K562 (cell line): ENCODE results near the gene PPP1R10. TPM values are rescaled to one million over a fixed set of nuclear protein-coding genes. Genes with fewer than 3 reads are reported as not detected.

Experiments
- ARID3B ChIP-seq: fragments of 250-450 bp; sonication (Bioruptor Pico); IDR thresholded peaks from 2 replicates; pipeline ENCODE4 v1.4.0; 2020; ENCODE audit warnings: borderline replicate concordance
- ATF4 ChIP-seq: fragments of 450-650 bp; formaldehyde crosslinking; IDR thresholded peaks from 2 replicates; pipeline ENCODE4 v1.4.0; 2022; ENCODE audit warnings: mild to moderate bottlenecking, moderate library complexity
- CBFA2T3 ChIP-seq: fragments of 450-650 bp; IDR thresholded peaks from 2 replicates; pipeline ENCODE4 v1.6.1; 2017
- HDAC6 ChIP-seq: IDR thresholded peaks from 2 replicates; pipeline ENCODE4 v1.6.1; 2012; ENCODE audit warnings: low read depth, mild to moderate bottlenecking, control low read depth, inconsistent platforms, low read length, moderate library complexity
- HDAC8 ChIP-seq: fragments of 450-650 bp; IDR thresholded peaks from 2 replicates; pipeline ENCODE4 v1.6.1; 2016; ENCODE audit warnings: mild to moderate bottlenecking, missing genetic modification characterization, moderate library complexity, missing compliant biosample characterization
- KLF13 ChIP-seq: fragments of 450-650 bp; IDR thresholded peaks from 2 replicates; pipeline ENCODE4 v1.6.1; 2016; ENCODE audit warnings: missing genetic modification characterization, low read depth, mild to moderate bottlenecking, missing compliant biosample characterization, moderate library complexity, borderline replicate concordance
- MEIS2 ChIP-seq: fragments of 450-650 bp; IDR thresholded peaks from 2 replicates; pipeline ENCODE4 v1.6.1; 2014; ENCODE audit warnings: mild to moderate bottlenecking; ENCODE audit not compliant: partially characterized antibody
- NFE2 ChIP-seq: IDR thresholded peaks from 2 replicates; pipeline ENCODE4 v1.6.1; 2014; ENCODE audit warnings: antibody characterized with exemption, low read depth
- OTX1 ChIP-seq: fragments of 450-650 bp; formaldehyde crosslinking; IDR thresholded peaks from 2 replicates; pipeline ENCODE4 v1.4.0; 2022; ENCODE audit warnings: mild to moderate bottlenecking
- SRSF3 ChIP-seq: fragments of 200-400 bp; formaldehyde crosslinking; IDR thresholded peaks from 2 replicates; pipeline ENCODE4 v1.6.1; 2016; ENCODE audit warnings: mild to moderate bottlenecking, low read length, moderate library complexity; ENCODE audit not compliant: insufficient read depth
- TAL1 ChIP-seq: fragments of 450-650 bp; IDR thresholded peaks from 2 replicates; pipeline ENCODE4 v1.6.1; 2016; ENCODE audit warnings: mild to moderate bottlenecking
- TEAD1 ChIP-seq, 2 experiments: fragments of 450-650 bp in 1 of 2; sonication (generic) in 1 of 2; formaldehyde crosslinking; IDR thresholded peaks; 2 replicates each; pipeline versions ENCODE4 v1.4.0 to v1.8.0; 2020 to 2022; ENCODE audit warnings: mild to moderate bottlenecking in 2 of 2, missing genetic modification reagents in 1 of 2
- TFE3 ChIP-seq: fragments of 450-650 bp; formaldehyde crosslinking; IDR thresholded peaks from 2 replicates; pipeline ENCODE4 v1.4.0; 2020; ENCODE audit warnings: mild to moderate bottlenecking, mixed read lengths
- YY1 ChIP-seq, 3 experiments: IDR thresholded peaks; 2 replicates each; pipeline ENCODE4 v1.6.1; 2011; ENCODE audit warnings: low read length in 2 of 3, mild to moderate bottlenecking in 2 of 3, moderate library complexity in 2 of 3, borderline replicate concordance in 1 of 3, control low read depth in 1 of 3, low read depth in 1 of 3; ENCODE audit not compliant: insufficient read depth in 3 of 3, insufficient replicate concordance in 2 of 3, control insufficient read depth in 1 of 3, insufficient read length in 1 of 3; ENCODE audit errors: extremely low read depth in 1 of 3
- ZBED1 ChIP-seq: IDR thresholded peaks from 2 replicates; pipeline ENCODE4 v1.6.1; 2014
- ZNF140 ChIP-seq: fragments of 250-450 bp; sonication (Bioruptor Pico); IDR thresholded peaks from 2 replicates; pipeline ENCODE4 v1.8.0; 2021; ENCODE audit warnings: moderate library complexity, mild to moderate bottlenecking, inconsistent platforms
- ZNF212 ChIP-seq: fragments of 450-650 bp; formaldehyde crosslinking; IDR thresholded peaks from 2 replicates; pipeline ENCODE4 v1.4.0; 2020; ENCODE audit warnings: mild to moderate bottlenecking
- ZNF384 ChIP-seq: IDR thresholded peaks from 2 replicates; pipeline ENCODE4 v1.6.1; 2012; ENCODE audit warnings: low read depth, low read length, improper control_type of control experiment
- ZNF449 ChIP-seq: fragments of 250-450 bp; sonication (Bioruptor Pico); IDR thresholded peaks from 2 replicates; pipeline ENCODE4 v1.8.0; 2022; ENCODE audit warnings: moderate library complexity, mild to moderate bottlenecking, inconsistent platforms
- ZNF830 ChIP-seq: fragments of 250-450 bp; sonication (Bioruptor Pico); IDR thresholded peaks from 2 replicates; pipeline ENCODE4 v1.5.0; 2021; ENCODE audit warnings: mild to moderate bottlenecking
- polyA plus RNA-seq, 8 experiments: library from polyadenylated mRNA; depleted of rRNA in 4 of 8; stranded (reverse) in 5 of 8; unstranded in 3 of 8; fragments of >200 nt; fragmentation: Nextera tagmentation in 2 of 8; fragmentation: Illumina TruSeq in 1 of 8; extraction: Ambion mirVana in 2 of 8; extraction: Trizol in 1 of 8; gene quantifications; 2 replicates each; pipeline versions ENCODE4 v1.2.1 to v1.2.3, GENCODE V29; 2011 to 2014; ENCODE audit warnings: inconsistent platforms in 1 of 8, missing spikeins in 1 of 8
- total RNA-seq, 7 experiments: library from RNA; depleted of rRNA in 6 of 7; stranded (reverse); fragments of >200 nt in 6 of 7; fragmentation: Illumina TruSeq in 2 of 7; extraction: Trizol in 2 of 7; gene quantifications; 2 replicates each; pipeline versions ENCODE4 v1.2.1 to v1.2.3, GENCODE V29; 2011 to 2021; ENCODE audit warnings: low replicate concordance in 1 of 7

Gene PPP1R10
- total and polyA plus RNA-seq, 9 of the 15 experiments (the other 6 are each of a cell fraction or from before 2014, with no cell fraction given), result 14.1 to 65.5 (median 32.6) TPM

GRCh38 chr6:30615219-30615957 is 1.7 kb downstream of the PPP1R10 start (continued):
- TF ChIP-seq ZNF449 (CRISPR knock-in tag) (no peak), ARID3B (CRISPR knock-in tag) (no peak), TAL1 (no peak), KLF13 (tag) (no peak), TEAD1 (CRISPR knock-in tag; IDR thresholded peaks at IDR 0.05) (peak in 1 of 2 experiments; percentile 68; a peak in 2 of 4 replicates), MEIS2 (no peak), TFE3 (CRISPR knock-in tag) (no peak), ZBED1 (no peak), ZNF384 (peak; percentile 60), ATF4 (peak; percentile 62; the same call in 1 of the 2 replicates), SRSF3 (no peak), ZNF212 (no peak), NFE2 (no peak), OTX1 (CRISPR knock-in tag) (peak; percentile 61; the same call in 1 of the 2 replicates), HDAC6 (no peak), YY1 (IDR thresholded peaks at IDR 0.05; ENCODE audit: borderline replicate concordance in 1 of 3, control insufficient read depth in 1 of 3, extremely low read depth in 1 of 3, insufficient read depth in 3 of 3, insufficient read length in 1 of 3, insufficient replicate concordance in 2 of 3, low read depth in 1 of 3, low read length in 2 of 3) (peak in 1 of 3 experiments; percentile 88), HDAC8 (tag) (no peak), ZNF830 (CRISPR knock-in tag) (peak; percentile 83; the same call in 1 of the 2 replicates), CBFA2T3 (0 out of 2 replicates have a peak, but pooled peaks have one; percentile 7), ZNF140 (CRISPR knock-in tag) (no peak)
